Osteoblast (primary cell): ENCODE measurements around the gene CHN1. TPM values are rescaled to one million over a fixed set of nuclear protein-coding genes. Genes with fewer than 3 reads are reported as not detected.

Source experiments
- DNase-seq: peaks from one replicate; pipeline ENCODE4 v3.0.0; 2011; ENCODE audit warnings: low spot score, mixed read lengths; ENCODE audit not compliant: insufficient read length; ENCODE audit errors: missing footprints
- H2AFZ ChIP-seq: 2 replicates; pipeline ENCODE4 v1.6.0; 2011; ENCODE audit warnings: mild to moderate bottlenecking, low read length
- H3K27ac ChIP-seq: 2 replicates; pipeline ENCODE4 v1.5.1; 2011; ENCODE audit warnings: mild to moderate bottlenecking, low read depth, low read length, moderate library complexity
- H3K27me3 ChIP-seq: 2 replicates; pipeline ENCODE4 v1.6.0; 2012; ENCODE audit warnings: mild to moderate bottlenecking, control low read depth, inconsistent platforms, low read length, moderate library complexity; ENCODE audit not compliant: insufficient read depth
- H3K36me3 ChIP-seq: 2 replicates; pipeline ENCODE4 v1.5.1; 2011; ENCODE audit warnings: mild to moderate bottlenecking, low read length, control low read depth, moderate library complexity; ENCODE audit not compliant: insufficient read depth
- H3K4me1 ChIP-seq: 2 replicates; pipeline ENCODE4 v1.5.1; 2011; ENCODE audit warnings: mild to moderate bottlenecking, low read length, control low read depth, moderate library complexity; ENCODE audit not compliant: insufficient read depth
- H3K4me2 ChIP-seq: 2 replicates; pipeline ENCODE4 v1.6.0; 2011; ENCODE audit warnings: mild to moderate bottlenecking, low read length; ENCODE audit not compliant: insufficient read depth
- H3K4me3 ChIP-seq: fragments of 200-600 bp; sonication (generic); 3 replicates; pipeline ENCODE4 v1.5.1; 2012; ENCODE audit warnings: mild to moderate bottlenecking, low read length, inconsistent platforms; ENCODE audit not compliant: insufficient read depth
- H3K79me2 ChIP-seq: 2 replicates; pipeline ENCODE4 v1.6.0; 2012; ENCODE audit warnings: mild to moderate bottlenecking, low read length, control low read depth, inconsistent platforms; ENCODE audit not compliant: insufficient read depth
- H3K9me3 ChIP-seq: 2 replicates; pipeline ENCODE4 v1.5.1; 2011; ENCODE audit warnings: low read depth, low read length, control low read depth
- H4K20me1 ChIP-seq: 2 replicates; pipeline ENCODE4 v1.6.0; 2012; ENCODE audit warnings: mild to moderate bottlenecking, low read length, control low read depth; ENCODE audit not compliant: insufficient read depth
- total RNA-seq: library from RNA; depleted of rRNA; stranded (reverse); fragments of >200 nt; gene quantifications from 2 replicates; pipeline ENCODE4 v1.2.3, GENCODE V29; 2012
- TF ChIP-seq, protein P1 (sequence below): IDR thresholded peaks from 2 replicates; pipeline ENCODE4 v1.5.1; 2011; ENCODE audit warnings: mild to moderate bottlenecking, low read depth, low read length, moderate library complexity; ENCODE audit errors: extremely low read depth

Gene CHN1
- total RNA-seq, 1 donor, result 33.7 TPM

DNA sequence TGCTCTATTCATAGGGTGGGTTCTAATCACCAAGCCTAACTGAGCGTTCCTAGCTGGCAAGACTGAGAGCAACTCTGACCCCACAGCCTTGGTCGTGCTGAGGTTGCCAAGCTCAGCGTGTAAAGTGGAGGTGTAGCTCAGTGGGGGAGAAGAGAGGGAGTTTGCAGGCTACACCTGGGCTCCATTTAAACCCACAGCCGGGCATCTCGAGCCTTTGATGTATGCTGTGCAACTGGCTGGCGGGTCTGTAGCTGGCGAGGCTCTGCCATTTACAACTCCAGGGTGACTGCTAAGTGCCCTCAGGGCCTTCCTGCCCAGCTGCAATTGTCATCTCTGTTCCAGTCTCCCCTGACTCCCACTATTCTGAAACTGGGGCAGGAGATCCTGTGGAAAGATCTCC, 220.9 kb downstream of the CHN1 start:
- no peaks in the 10 kb centered on the region for H3K36me3 ChIP-seq
- H3K79me2 ChIP-seq, result no peaks in the 10 kb centered on the region
- H3K4me3 ChIP-seq, result no peak overlapping the region
- no peak for DNase-seq
- H4K20me1 ChIP-seq, result no peaks in the 10 kb centered on the region
- H3K4me2 ChIP-seq, result no peak overlapping the region
- no peak overlapping the region for H3K27ac ChIP-seq
- H3K4me1 ChIP-seq, result peaks cover 38% of the 10 kb centered on the region
- no peak overlapping the region for H2AFZ ChIP-seq
- no peaks in the 10 kb centered on the region for H3K9me3 ChIP-seq
- TF ChIP-seq, protein P1, sequence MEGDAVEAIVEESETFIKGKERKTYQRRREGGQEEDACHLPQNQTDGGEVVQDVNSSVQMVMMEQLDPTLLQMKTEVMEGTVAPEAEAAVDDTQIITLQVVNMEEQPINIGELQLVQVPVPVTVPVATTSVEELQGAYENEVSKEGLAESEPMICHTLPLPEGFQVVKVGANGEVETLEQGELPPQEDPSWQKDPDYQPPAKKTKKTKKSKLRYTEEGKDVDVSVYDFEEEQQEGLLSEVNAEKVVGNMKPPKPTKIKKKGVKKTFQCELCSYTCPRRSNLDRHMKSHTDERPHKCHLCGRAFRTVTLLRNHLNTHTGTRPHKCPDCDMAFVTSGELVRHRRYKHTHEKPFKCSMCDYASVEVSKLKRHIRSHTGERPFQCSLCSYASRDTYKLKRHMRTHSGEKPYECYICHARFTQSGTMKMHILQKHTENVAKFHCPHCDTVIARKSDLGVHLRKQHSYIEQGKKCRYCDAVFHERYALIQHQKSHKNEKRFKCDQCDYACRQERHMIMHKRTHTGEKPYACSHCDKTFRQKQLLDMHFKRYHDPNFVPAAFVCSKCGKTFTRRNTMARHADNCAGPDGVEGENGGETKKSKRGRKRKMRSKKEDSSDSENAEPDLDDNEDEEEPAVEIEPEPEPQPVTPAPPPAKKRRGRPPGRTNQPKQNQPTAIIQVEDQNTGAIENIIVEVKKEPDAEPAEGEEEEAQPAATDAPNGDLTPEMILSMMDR, result no peak
- no peaks in the 10 kb centered on the region for H3K27me3 ChIP-seq

DNA sequence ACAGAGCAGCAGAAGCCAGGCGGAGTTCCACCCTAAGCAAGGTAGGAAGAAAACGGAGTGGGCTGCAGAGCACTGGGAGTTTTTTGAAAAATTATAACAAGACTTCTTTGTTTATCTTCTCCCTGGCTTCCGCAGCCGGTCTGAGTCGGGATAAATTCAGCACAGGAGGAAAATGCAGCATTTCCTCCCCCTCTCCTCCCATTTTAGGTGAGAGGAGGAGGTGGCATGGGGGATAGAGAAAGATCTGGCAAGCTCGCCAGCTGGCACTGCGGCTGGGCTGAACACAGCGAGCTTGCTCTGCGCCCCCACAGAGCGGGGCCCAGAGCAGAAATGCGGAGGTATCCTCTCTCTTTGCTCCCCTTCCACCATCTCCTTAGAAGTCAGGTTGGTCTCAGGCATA, 223.2 kb downstream of the CHN1 start:
- Histone ChIP-seq H3K9me3 (no peaks in the 10 kb centered on the region), H3K36me3 (no peaks in the 10 kb centered on the region), H3K79me2 (no peaks in the 10 kb centered on the region), H3K27ac (no peak overlapping the region), H3K27me3 (no peaks in the 10 kb centered on the region), H2AFZ (no peak overlapping the region), H3K4me1 (peaks cover 45% of the 10 kb centered on the region), H3K4me2 (no peak overlapping the region), H4K20me1 (no peaks in the 10 kb centered on the region), H3K4me3 (no peak overlapping the region)
- TF ChIP-seq, protein P1, result no peak
- DNase-seq, result no peak

DNA sequence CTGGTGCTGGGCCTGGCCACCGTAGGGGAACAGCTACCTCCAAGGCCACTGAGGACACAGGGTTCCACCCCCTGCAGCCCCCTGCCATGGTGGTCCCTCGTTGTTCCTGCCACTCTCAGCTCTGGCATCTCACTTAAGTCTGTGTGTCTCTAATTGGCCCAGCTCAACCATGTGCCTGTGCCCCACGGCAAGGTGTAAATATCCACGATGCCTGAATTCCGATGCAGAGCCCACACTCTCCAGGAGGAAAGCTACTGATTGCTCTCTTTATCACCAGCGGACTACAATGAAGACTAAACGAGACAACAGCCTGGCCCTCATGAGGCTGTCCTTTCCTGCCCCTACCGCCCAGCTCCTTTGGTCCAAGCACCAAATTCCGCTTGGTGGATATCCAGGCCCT, 223.9 kb downstream of the CHN1 start:
- Histone ChIP-seq H3K4me1 (peaks cover 39% of the 10 kb centered on the region), H3K4me2 (no peak overlapping the region), H3K36me3 (no peaks in the 10 kb centered on the region), H3K27me3 (no peaks in the 10 kb centered on the region), H3K27ac (no peak overlapping the region), H4K20me1 (no peaks in the 10 kb centered on the region), H2AFZ (no peak overlapping the region), H3K9me3 (no peaks in the 10 kb centered on the region), H3K4me3 (no peak overlapping the region), H3K79me2 (no peaks in the 10 kb centered on the region)
- no peak for DNase-seq
- TF ChIP-seq, protein P1, result no peak

DNA sequence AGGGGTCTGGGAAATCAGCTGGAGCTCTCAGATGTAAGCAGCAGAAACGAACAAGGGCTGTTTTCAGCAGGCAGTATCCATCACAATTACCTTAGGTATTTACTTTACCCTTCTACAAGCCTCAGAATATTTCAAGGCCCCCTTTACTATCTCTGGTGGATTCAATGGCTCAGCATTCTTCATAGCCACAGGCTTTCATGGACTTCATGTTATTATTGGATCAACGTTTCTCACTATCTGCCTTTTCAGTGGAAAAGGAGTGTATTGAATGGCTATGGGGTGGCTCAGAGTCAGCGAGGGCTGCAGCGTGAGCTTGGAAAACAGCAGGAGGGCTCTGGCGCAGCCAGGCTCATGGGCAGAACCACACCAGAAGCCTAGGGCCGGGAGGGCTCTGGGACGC, 224.3 kb downstream of the CHN1 start:
- no peaks in the 10 kb centered on the region for H3K27me3 ChIP-seq
- no peaks in the 10 kb centered on the region for H3K36me3 ChIP-seq
- DNase-seq, result no peak
- H3K9me3 ChIP-seq, result no peaks in the 10 kb centered on the region
- H3K4me3 ChIP-seq, result no peak overlapping the region
- no peak overlapping the region for H3K4me2 ChIP-seq
- H4K20me1 ChIP-seq, result no peaks in the 10 kb centered on the region
- TF ChIP-seq, protein P1, result no peak
- H3K27ac ChIP-seq, result no peak overlapping the region
- peaks cover 37% of the 10 kb centered on the region for H3K4me1 ChIP-seq
- H3K79me2 ChIP-seq, result no peaks in the 10 kb centered on the region
- no peak overlapping the region for H2AFZ ChIP-seq
